GM10847 (cell line): ENCODE measurements around the gene C12orf75.

Experiments used
- POLR2A ChIP-seq: IDR thresholded peaks from 2 replicates; pipeline ENCODE4 v1.6.1; 2011; ENCODE audit not compliant: insufficient read length; ENCODE audit errors: extremely low read depth

C12orf75 gene

DNA sequence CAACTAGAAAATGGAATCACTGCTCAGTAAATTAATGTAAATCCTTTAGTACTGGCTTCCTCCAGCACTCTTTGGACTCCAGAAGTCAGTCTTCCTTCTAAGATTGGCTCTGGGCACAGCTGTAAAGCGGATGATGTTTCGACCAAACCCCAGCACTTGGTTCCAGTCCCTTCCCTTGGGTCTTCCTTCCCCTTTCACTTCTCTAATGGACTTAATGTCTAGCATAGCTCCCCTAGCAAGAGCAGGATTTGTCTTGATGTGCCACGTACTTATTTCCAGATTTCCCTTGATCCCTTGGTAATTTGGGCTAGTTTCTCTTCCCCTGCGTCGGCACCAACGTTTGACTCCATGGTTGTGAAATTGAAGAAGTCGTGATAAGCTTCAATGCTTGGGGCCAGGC, 28.3 kb downstream of the C12orf75 start:
- no peak for TF ChIP-seq POLR2A

DNA sequence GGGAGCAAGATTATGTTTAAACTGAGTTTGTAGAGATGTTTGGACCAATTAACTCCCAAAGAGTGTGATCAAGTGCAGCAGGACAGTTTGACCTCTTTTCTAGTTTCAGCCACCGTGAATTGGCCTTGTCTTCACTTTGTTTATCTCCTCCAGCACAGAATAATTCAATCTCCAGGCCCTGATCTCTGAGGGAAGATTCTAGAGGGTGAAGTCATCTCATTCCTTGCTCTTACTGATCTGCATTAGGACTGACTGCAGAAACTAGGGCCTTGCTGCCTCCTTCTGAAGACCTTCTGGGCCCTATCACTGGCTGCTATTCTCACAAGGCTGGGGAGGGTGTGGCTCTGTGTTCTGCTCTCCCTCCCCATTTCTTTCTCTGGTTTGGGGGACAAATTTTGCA, 29.4 kb downstream of the C12orf75 start:
- TF ChIP-seq POLR2A = no peak

DNA sequence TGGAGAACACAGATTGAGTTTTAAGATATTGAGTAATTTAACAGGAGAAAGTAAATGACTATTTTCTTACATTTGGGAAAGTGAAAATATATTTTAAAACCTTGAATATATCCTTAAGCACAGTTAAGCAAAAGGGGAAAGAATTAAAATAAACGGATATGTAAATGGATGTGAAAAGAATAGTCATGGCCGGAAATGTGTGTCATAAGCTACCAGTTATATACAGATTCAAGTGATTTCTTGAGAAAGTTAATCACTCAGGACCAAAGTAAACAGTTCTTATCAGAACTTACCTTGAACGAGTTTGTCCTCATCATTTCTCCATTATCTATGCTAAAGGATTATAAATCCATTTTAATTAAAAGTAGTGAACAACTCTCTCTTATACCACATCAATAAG, 33.4 kb downstream of the C12orf75 start:
- TF ChIP-seq POLR2A = no peak

- TF ChIP-seq POLR2A = no peak
Observed at GRCh38 chr12:105365231-105365630, 34.7 kb downstream of the C12orf75 start.

DNA sequence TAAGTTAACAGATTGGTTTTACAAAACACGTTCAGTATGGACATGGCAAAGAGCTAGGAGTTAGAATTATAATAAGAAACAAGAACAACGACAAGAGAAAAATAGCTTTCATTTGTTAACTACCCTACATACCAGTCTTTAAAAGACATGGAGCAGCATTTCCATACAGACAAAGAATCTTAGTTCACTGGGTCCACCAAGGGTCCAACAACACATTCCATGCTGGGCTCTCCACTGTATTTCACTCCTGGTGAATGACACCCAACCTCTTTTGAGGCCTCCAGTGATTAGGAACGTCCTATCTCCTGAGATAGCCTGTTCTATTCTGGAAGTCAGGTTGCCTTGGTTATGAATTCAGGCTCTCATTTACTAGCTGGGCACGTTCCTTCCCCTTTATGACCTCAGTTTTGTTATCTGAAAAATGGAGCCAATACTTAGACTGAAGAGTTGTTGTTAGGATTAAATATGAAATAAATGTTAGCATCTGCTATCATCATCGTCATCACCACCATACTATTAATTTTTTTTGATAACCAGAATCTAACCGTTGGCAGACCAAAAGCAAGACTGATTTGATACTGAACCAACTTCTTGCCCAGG, 37.7 kb downstream of the C12orf75 start:
- no peak for TF ChIP-seq POLR2A

DNA sequence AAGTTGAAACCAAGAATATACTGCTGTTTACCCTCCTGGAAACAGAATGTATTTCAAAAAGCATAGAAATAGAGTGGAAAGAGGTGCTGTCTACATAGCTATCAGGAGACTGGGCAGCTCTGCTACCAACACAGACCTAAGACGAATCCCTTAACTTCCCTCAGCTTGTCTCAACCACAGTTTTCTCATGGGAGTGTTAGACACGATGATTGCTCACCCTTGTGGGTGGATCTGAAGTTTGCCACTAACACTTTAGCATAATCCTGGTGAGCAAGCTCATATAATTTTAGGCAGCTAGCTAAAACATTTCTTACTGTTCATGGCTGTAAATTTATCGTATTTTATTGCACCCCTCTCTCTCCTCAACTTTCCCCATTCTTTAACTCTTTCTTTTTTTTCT, 38.5 kb downstream of the C12orf75 start:
- TF ChIP-seq POLR2A = no peak

- TF ChIP-seq POLR2A = no peak
Observed at GRCh38 chr12:105374303-105374702, 43.8 kb downstream of the C12orf75 start.

GRCh38 chr12:105377077-105377476, 46.6 kb downstream of the C12orf75 start:
- no peak for TF ChIP-seq POLR2A

DNA sequence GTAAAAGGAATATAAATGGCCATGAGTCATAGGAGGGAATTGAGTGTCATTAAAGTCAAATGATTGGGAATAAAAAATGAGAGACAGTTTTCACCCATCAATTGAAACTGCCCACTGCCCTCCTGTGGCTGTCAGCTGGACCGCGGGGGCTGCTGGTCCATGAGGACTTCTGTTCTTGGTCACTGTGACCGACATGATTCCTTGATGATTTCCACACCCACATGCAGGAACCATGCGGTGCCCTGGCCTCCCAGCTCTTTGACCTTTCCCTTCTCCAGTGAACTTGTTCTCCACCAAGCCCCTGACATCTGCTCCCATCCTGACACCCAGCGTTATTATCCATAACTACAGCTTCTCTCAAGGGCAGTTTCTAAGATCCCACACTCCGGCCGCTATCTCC, 48.4 kb downstream of the C12orf75 start:
- no peak for TF ChIP-seq POLR2A

DNA sequence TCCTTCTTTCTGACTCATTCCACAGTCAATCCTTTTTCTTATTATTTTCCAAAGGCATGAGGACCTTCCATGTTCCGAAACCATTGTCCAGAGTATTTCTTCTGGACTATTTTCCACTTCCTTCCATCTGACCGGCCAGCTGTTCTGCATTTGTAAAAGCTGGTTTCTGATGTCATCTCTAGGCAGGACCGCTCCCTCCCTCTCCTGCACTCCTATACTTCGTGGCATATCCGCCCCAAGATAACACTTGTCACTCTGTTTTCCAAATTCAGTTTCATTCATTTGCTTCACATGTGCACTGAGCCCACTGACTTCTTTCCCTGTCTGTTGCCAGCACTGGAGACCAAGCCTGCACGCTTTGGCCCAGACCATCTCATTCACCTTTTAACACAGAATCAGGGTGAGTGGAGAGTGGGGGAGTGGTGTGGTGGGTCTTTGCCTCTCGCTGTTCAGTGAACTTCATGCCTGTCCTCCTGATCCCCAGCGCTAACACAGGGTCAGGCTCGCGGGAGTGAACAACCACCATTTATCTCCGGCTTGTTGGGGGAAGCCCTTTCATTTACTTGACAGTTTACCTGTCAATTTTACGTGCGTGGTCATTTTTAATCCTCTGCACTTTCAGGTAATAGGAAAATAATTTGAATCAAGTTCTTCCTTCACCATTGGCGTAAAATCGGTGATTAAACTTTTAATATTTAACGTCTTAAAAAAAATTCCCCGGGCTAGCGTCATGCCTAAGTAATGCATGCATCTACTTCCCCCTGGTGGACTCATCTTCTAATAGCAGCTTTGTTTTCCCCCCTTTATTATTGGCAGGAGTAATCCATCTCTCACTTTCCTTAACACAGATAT, 52.5 kb downstream of the C12orf75 start:
- no peak for TF ChIP-seq POLR2A

DNA sequence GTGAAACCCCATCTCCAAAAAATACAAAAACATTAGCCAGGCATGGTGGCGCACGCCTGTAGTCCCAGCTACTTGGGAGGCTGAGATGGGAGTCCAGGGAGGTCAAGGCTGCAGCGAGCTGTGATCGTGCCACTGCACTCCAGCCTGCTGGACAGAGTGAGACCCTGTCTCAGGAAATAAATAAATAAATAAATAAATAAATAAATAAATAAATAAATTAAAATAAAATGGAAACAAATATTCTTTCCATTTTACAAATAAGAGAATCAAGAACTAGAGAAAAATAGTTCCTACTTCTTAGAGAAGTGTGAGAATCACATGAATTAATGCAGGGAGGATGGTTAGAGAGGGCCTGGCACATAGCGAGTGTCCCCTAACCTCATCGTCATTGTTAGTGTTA, 53.7 kb downstream of the C12orf75 start:
- TF ChIP-seq POLR2A = no peak

- no peak for TF ChIP-seq POLR2A
Observed at GRCh38 chr12:105384916-105385535, 54.5 kb downstream of the C12orf75 start.

GRCh38 chr12:105386431-105386830, 55.9 kb downstream of the C12orf75 start:
- TF ChIP-seq POLR2A = no peak

DNA sequence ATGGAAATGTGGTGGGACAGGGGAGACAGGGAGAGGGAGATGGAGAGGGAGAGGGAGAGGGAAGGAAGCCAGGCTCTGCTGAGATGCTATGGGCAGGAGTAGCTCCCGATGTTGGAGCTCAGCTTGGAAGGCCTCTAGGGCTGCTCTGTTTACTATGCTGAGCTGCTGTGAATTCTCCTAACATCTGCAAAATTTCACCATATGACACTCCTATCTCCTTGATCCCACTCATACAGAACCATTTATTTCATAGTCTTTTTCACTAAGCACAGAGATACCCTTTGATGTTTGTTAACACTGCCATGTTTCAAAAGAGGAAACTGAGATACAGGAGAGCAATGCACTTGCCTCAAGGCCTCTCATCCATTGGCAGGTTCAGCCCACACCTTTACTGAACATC, 60.7 kb downstream of the C12orf75 start:
- no peak for TF ChIP-seq POLR2A

GRCh38 chr12:105393587-105393986, 63.1 kb downstream of the C12orf75 start:
- no peak for TF ChIP-seq POLR2A

DNA sequence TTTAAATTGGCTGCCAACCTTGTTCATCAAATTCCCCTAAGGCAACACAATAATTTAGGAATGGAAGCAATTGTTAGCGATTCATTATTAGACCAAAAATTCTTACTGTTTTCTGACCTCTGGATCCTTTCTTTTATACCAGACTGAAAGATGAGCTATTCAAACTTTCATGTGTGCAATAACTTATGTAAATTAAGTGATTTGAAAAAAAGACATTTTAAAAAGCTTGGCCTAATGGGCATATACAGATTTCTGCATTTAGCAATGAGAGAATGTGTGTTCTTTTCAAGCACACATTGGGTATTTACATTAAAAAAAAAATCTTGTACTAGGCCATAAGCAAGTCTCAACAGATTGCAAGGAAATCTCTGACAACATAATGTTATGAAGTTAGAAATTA, 65.5 kb downstream of the C12orf75 start:
- TF ChIP-seq POLR2A = no peak
